Measurements from ENCODE around the gene OLAH. TPM values are rescaled to one million over a fixed set of nuclear protein-coding genes. Genes with fewer than 3 reads are reported as not detected.

The OLAH gene
- total RNA-seq, 3 donors from 2014 or later = 1.1 to 2.6 (median 1.6) TPM

GRCh38 chr10:15113766-15114165, 70.0 kb downstream of the OLAH start:
- DNase-seq (ENCODE audit: low spot score in 2 of 2) = no peak
- Histone ChIP-seq H3K4me1 (no peaks in the 10 kb centered on the region), H3K4me3 (no peak overlapping the region), H3K36me3 (no peaks in the 10 kb centered on the region), H3K9me3 (no peaks in the 10 kb centered on the region), H3K27me3 (no peaks in the 10 kb centered on the region), H3K27ac (no peak overlapping the region)
- no peak for TF ChIP-seq POLR2A (IDR thresholded peaks at IDR 0.05)
- no peak for TF ChIP-seq CTCF (IDR thresholded peaks at IDR 0.05)
- TF ChIP-seq POLR2AphosphoS5 (IDR thresholded peaks at IDR 0.05) = no peak
- intact Hi-C loops (cut with DNase I; ENCODE audit: low total_unique reads) = no loop called here

- Histone ChIP-seq H3K4me1 (no peaks in the 10 kb centered on the region), H3K27me3 (no peaks in the 10 kb centered on the region), H3K36me3 (no peaks in the 10 kb centered on the region), H3K9me3 (no peaks in the 10 kb centered on the region), H3K27ac (no peak overlapping the region), H3K4me3 (no peak overlapping the region)
- intact Hi-C loops (cut with DNase I; ENCODE audit: low total_unique reads) = no loop called here
- no peak for TF ChIP-seq POLR2A (IDR thresholded peaks at IDR 0.05)
- TF ChIP-seq CTCF (IDR thresholded peaks at IDR 0.05) = no peak
- no peak for TF ChIP-seq POLR2AphosphoS5 (IDR thresholded peaks at IDR 0.05)
- DNase-seq (ENCODE audit: low spot score in 2 of 2) = no peak
Measured at GRCh38 chr10:15116225-15116624, 72.5 kb downstream of the OLAH start.

GRCh38 chr10:15118615-15119014, 74.9 kb downstream of the OLAH start:
- Histone ChIP-seq H3K4me1 (no peaks in the 10 kb centered on the region), H3K4me3 (no peak overlapping the region), H3K27me3 (no peaks in the 10 kb centered on the region), H3K36me3 (no peaks in the 10 kb centered on the region), H3K27ac (no peak overlapping the region), H3K9me3 (no peaks in the 10 kb centered on the region)
- no peak for DNase-seq (ENCODE audit: low spot score in 2 of 2)
- no peak for TF ChIP-seq POLR2A (IDR thresholded peaks at IDR 0.05)
- no peak for TF ChIP-seq CTCF (IDR thresholded peaks at IDR 0.05)
- no peak for TF ChIP-seq POLR2AphosphoS5 (IDR thresholded peaks at IDR 0.05)
- intact Hi-C loops (cut with DNase I; ENCODE audit: low total_unique reads) = no loop called here

- Histone ChIP-seq H3K9me3 (no peaks in the 10 kb centered on the region), H3K36me3 (no peaks in the 10 kb centered on the region), H3K27ac (no peak overlapping the region), H3K4me1 (no peaks in the 10 kb centered on the region), H3K27me3 (no peaks in the 10 kb centered on the region), H3K4me3 (no peak overlapping the region)
- intact Hi-C loops (cut with DNase I; ENCODE audit: low total_unique reads) = loop anchor here (5.0 kb wide), 1 partner anchor 328 kb away; no protein-coding TSS in a partner anchor
- TF ChIP-seq POLR2AphosphoS5 (IDR thresholded peaks at IDR 0.05) (no peak), POLR2A (IDR thresholded peaks at IDR 0.05) (no peak), CTCF (IDR thresholded peaks at IDR 0.05) (no peak)
- no peak for DNase-seq (ENCODE audit: low spot score in 2 of 2)
Measured at GRCh38 chr10:15120523-15120922, 76.8 kb downstream of the OLAH start.

GRCh38 chr10:15121707-15122106, 78.0 kb downstream of the OLAH start:
- TF ChIP-seq CTCF (IDR thresholded peaks at IDR 0.05) = no peak
- no peak for TF ChIP-seq POLR2A (IDR thresholded peaks at IDR 0.05)
- TF ChIP-seq POLR2AphosphoS5 (IDR thresholded peaks at IDR 0.05) = no peak
- intact Hi-C loops (cut with DNase I; ENCODE audit: low total_unique reads) = loop anchor here (5.0 kb wide), 1 partner anchor 329 kb away; no protein-coding TSS in a partner anchor
- no peaks in the 10 kb centered on the region for H3K36me3 ChIP-seq

More at GRCh38 chr10:15121707-15122106, 78.0 kb downstream of the OLAH start:
- Histone ChIP-seq H3K27me3 (no peaks in the 10 kb centered on the region), H3K4me1 (no peaks in the 10 kb centered on the region), H3K9me3 (no peaks in the 10 kb centered on the region), H3K4me3 (no peak overlapping the region), H3K27ac (no peak overlapping the region)
- DNase-seq (ENCODE audit: low spot score in 2 of 2) = no peak

Data from breast epithelium (tissue), 4 donors.